Ectodermal cell (in vitro differentiated cells): ENCODE results near the gene CDK16.

ENCODE experiments used
- H3K27ac ChIP-seq: 2 replicates; pipeline ENCODE4 v1.7.0; 2013; ENCODE audit warnings: mild to moderate bottlenecking, low read depth, low read length; ENCODE audit not compliant: insufficient read depth, poor library complexity, severe bottlenecking
- H3K27me3 ChIP-seq: 2 replicates; pipeline ENCODE4 v1.7.0; 2013; ENCODE audit warnings: mild to moderate bottlenecking, low read length; ENCODE audit not compliant: insufficient read depth, control insufficient read depth, poor library complexity, severe bottlenecking
- H3K36me3 ChIP-seq: one replicate; pipeline ENCODE4 v1.7.0; 2013; ENCODE audit warnings: low read length; ENCODE audit not compliant: control insufficient read depth, insufficient read depth
- H3K4me1 ChIP-seq: one replicate; pipeline ENCODE4 v1.7.0; 2013; ENCODE audit warnings: low read length; ENCODE audit not compliant: control insufficient read depth, insufficient read depth
- H3K4me3 ChIP-seq: 2 replicates; pipeline ENCODE4 v1.7.0; 2013; ENCODE audit warnings: low read depth, low read length, control low read depth; ENCODE audit not compliant: insufficient read depth
- H3K9me3 ChIP-seq: 2 replicates; pipeline ENCODE4 v1.7.0; 2013; ENCODE audit warnings: mild to moderate bottlenecking, low read length, moderate library complexity; ENCODE audit not compliant: control insufficient read depth
- WGBS, 2 experiments: methylation state at CpG; one replicate each; pipeline ENCODE4 v1.1.7; 2013; ENCODE audit warnings: missing lambda C conversion rate in 2 of 2; 5-methylcytosine and 5-hydroxymethylcytosine counted together

CDK16 gene

DNA sequence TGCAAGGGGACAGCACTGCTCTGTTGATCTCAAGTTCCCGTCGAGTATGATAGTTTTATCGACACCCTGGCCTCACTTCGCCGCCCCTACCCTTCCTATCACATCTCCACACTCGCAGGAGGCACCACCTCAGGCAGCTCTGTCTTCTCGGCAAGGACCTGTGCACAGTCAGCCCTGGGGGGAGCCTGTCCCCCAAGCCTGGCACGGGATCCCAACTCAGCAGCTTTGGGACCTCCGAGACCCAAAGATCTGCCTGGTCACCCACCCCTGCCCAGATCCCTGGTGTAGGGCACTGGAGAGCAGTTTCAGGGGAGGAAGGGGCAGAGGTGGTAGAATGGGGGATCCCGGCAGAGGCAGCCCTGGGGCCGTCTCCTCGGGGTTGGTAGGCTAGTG, 42.9 kb upstream of the CDK16 start:
- Histone ChIP-seq H3K27me3 (no peaks in the 10 kb centered on the region), H3K4me1 (no peaks in the 10 kb centered on the region), H3K27ac (no peak overlapping the region), H3K4me3 (no peak overlapping the region), H3K36me3 (peaks cover 16% of the 10 kb centered on the region), H3K9me3 (no peaks in the 10 kb centered on the region)
- WGBS, 2 experiments: 95 to 97% methylated on average over 12 of the region's 12 CpGs

DNA sequence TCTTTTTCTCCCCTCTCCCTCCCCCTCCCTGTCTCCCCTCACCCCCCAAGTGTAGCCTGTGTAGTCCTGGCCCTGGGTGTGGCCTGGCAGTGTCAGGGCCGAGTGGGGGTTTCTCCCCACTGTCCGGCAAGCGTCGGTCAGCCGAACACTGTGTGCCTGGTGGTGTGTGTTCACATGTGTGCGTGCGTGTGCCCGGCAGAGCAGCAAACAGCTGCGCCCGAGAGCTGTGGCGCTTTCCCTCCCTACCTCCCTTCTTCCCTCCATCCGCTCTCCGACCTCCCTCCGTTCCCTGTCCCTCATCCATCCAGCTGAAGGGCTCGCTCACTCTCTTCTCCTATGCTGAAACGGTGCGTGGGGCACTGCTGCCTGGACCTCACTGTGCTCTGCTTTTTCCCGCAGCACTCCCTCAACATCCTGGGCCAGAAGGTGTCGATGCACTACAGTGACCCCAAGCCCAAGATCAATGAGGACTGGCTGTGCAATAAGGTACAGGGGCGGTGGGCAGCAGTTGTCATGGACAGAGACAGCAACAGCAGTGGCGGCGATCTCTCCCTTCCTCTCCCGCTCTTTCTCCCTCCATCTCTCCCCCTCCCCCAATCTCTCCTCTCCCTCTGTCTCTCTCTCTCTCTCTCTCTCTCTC, 42.3 kb upstream of the CDK16 start:
- H3K4me1 ChIP-seq: no peaks in the 10 kb centered on the region
- 93 to 94% methylated on average over 23 of the region's 23 CpGs for WGBS, 2 experiments
- H3K27ac ChIP-seq: no peak overlapping the region
- H3K9me3 ChIP-seq: no peaks in the 10 kb centered on the region
- H3K27me3 ChIP-seq: no peaks in the 10 kb centered on the region
- peaks cover 18% of the 10 kb centered on the region for H3K36me3 ChIP-seq
- no peak overlapping the region for H3K4me3 ChIP-seq

DNA sequence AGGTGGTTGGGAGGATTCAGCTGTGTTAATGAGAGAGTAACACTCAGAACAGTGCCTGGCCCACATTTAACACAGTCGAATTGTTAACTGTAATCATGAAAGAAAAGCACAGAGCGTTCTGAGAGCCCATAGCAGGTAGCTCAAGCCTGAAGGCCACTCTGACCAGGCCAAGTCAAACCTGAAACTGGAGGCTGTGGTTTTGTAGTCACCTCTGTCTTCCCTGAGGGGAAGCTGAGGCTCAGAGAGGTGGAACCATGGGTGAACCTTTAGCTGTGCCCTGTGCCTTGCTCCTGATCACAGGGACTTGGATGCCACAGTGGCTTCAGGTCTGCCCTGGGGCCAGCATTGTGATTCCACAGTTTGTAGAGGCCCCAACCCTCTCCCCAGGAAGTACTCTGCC, 41.4 kb upstream of the CDK16 start:
- H3K4me3 ChIP-seq: no peak overlapping the region
- WGBS, 2 experiments: 51 to 52% methylated on average over 2 of the region's 2 CpGs
- peaks cover 23% of the 10 kb centered on the region for H3K36me3 ChIP-seq
- no peak overlapping the region for H3K27ac ChIP-seq
- no peaks in the 10 kb centered on the region for H3K4me1 ChIP-seq
- H3K27me3 ChIP-seq: no peaks in the 10 kb centered on the region
- H3K9me3 ChIP-seq: no peaks in the 10 kb centered on the region

DNA sequence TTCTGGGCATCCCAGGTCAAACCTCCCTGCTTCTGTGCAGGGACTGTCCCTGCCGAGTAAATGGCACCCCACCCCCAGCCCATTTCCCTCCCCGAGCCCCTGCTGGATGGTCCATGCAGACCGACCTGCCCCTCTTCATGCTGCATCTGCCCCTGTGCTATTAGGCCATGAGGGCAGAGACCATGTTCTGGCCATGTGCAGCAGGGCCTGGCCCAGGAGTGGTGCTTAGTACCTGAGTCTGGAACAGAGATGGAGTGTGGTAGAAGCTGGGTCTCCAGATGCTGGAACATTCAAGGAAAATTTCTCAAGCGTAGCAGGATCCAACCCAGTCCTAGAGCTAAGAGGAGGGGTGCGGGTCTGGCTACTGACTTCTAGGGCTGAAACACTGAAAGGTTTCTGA, 40.1 kb upstream of the CDK16 start:
- WGBS, 2 experiments: 94 to 100% methylated on average over 5 of the region's 5 CpGs
- no peaks in the 10 kb centered on the region for H3K4me1 ChIP-seq
- H3K27me3 ChIP-seq: no peaks in the 10 kb centered on the region
- no peaks in the 10 kb centered on the region for H3K9me3 ChIP-seq
- no peak overlapping the region for H3K27ac ChIP-seq
- H3K4me3 ChIP-seq: no peak overlapping the region
- peaks cover 20% of the 10 kb centered on the region for H3K36me3 ChIP-seq

DNA sequence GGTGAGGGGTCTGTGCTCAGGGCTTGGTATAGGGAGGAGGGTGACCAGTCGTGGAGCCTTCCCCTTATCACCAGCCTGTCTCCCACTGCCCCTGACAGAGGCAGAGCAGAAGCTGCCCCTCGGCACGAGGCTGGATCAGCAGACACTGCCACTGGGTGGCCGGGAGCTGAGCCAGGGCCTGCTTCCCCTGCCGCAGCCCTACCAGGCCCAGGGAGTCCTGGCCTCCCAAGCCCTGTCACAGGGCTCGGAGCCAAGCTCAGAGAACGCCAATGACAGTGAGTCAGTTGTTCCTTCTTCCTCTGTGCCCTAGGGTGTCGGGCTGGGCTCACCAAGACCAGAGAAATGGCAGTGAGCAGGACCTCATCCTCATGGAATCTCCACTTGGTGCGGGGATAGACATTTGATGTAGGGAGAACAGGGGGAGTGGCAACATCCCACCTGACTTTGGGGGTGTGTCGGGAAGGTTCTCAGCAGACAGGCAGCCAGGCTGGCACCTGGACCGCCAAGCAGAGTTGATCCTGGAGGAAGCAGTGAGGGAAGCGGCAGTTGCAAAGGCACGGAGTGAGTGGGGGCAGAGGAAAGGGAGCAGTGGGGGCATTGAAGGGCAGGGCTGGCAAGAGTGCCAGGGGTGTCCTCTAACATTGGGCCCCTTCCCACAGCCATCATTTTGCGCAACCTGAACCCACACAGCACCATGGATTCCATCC, 39.1 kb upstream of the CDK16 start:
- WGBS, 2 experiments: 92 to 94% methylated on average over 13 to 14 of the region's 14 CpGs
- Histone ChIP-seq H3K9me3 (no peaks in the 10 kb centered on the region), H3K27ac (no peak overlapping the region), H3K36me3 (peaks cover 20% of the 10 kb centered on the region), H3K4me3 (no peak overlapping the region), H3K27me3 (no peaks in the 10 kb centered on the region), H3K4me1 (no peaks in the 10 kb centered on the region)

DNA sequence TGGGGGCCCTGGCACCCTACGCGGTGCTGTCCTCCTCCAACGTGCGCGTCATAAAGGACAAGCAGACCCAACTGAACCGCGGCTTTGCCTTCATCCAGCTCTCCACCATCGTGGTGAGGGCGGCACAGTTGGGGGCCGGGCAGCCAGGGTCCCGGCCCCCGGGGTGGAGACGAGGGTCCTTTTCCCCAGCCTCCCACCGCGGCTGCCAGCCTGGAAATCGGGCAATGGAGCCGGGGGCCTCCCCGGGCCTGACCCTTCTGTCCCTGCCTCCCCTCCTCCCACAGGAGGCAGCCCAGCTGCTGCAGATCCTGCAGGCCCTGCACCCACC, 38.6 kb upstream of the CDK16 start:
- Histone ChIP-seq H3K9me3 (no peaks in the 10 kb centered on the region), H3K27ac (no peak overlapping the region), H3K4me1 (no peaks in the 10 kb centered on the region), H3K4me3 (no peak overlapping the region), H3K27me3 (no peaks in the 10 kb centered on the region), H3K36me3 (peaks cover 16% of the 10 kb centered on the region)
- WGBS, 2 experiments: 93 to 98% methylated on average over 18 of the region's 18 CpGs

DNA sequence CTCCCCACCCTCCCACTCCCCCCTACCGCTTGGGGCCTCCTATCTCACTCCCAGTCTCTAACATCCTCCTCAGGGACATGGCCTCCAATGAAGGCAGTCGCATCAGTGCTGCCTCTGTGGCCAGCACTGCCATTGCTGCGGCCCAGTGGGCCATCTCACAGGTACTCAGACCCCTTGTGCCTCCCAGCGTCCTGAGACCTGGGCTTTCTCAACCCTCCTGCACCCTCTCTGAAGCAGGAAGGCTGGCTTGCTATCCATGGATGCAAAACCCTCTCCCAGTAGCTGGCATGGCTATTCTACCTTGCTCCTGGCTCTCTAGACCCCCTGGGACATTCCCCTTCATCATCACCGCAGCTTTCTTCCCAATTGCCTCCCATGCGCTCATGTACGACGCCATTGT, 38.1 kb upstream of the CDK16 start:
- Histone ChIP-seq H3K4me1 (no peaks in the 10 kb centered on the region), H3K36me3 (peaks cover 12% of the 10 kb centered on the region), H3K27ac (no peak overlapping the region), H3K9me3 (no peaks in the 10 kb centered on the region), H3K27me3 (no peaks in the 10 kb centered on the region), H3K4me3 (no peak overlapping the region)
- WGBS, 2 experiments: 92 to 94% methylated on average over 4 to 5 of the region's 8 CpGs

DNA sequence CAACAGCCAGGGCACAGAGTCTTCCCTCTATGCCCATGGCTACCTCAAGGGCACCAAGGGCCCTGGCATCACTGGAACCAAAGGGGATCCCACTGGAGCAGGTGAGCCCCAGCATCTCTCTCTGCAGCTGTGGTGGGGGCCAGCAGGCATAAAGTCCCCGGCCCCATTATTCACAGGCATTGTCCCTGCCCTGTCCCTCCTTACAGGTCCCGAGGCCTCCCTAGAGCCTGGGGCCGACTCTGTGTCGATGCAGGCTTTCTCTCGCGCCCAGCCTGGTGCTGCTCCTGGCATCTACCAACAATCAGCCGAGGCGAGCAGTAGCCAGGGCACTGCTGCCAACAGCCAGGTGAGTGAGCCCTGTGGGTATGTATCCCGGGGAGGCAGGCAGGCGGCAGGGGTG, 37.2 kb upstream of the CDK16 start:
- Histone ChIP-seq H3K9me3 (no peaks in the 10 kb centered on the region), H3K27me3 (no peaks in the 10 kb centered on the region), H3K4me1 (no peaks in the 10 kb centered on the region), H3K36me3 (peaks cover 10% of the 10 kb centered on the region), H3K27ac (no peak overlapping the region), H3K4me3 (no peak overlapping the region)
- WGBS, 2 experiments: 96 to 98% methylated on average over 10 of the region's 10 CpGs

DNA sequence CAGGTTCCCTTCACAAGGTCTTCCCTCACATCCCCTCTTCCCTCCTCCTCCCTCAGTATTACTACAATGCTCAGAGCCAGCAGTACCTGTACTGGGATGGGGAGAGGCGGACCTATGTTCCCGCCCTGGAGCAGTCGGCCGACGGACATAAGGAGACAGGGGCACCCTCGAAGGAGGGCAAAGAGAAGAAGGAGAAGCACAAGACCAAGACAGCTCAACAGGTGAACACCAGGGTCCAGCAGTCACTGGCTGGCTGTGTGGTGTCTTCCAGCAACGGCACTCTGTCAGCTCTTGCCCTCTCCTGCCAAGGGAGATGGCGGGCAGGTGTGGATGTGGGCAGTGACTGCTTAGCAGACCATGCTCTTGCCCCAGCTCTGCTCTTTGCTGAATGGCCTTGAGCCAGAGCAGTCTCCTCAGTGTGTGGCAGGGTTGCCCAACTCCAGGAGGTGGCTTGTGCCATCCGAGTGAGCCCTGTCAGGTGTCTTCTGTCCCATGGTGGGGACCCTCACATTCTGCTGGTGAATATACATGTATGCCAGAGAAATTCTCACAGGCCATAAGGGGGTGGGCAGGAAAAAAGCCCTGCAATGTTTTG, 36.3 kb upstream of the CDK16 start:
- Histone ChIP-seq H3K4me1 (no peaks in the 10 kb centered on the region), H3K36me3 (peaks cover 10% of the 10 kb centered on the region), H3K9me3 (no peaks in the 10 kb centered on the region), H3K4me3 (no peak overlapping the region), H3K27ac (no peak overlapping the region), H3K27me3 (no peaks in the 10 kb centered on the region)
- WGBS, 2 experiments: 97 to 98% methylated on average over 9 of the region's 9 CpGs

DNA sequence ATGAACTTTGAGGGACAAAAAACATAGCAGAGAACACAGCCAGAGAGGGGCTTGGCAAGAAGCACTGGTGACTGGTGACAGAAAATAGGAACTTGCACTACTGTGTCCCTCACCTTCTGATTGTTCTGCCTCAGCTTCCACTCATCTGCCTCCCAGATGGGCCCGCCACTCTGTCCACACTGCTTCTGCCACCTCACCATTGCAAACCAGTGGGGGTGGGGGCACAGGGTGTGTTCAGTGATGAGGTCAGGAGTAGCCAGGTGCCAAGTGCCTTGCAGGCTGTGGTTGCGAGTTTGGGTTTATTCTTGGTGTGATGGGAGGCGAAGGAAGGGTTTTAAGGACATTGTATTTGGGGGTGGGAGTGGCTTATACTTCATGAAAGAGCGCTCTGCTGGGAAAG, 34.0 kb upstream of the CDK16 start:
- Histone ChIP-seq H3K27ac (no peak overlapping the region), H3K4me3 (no peak overlapping the region), H3K4me1 (no peaks in the 10 kb centered on the region), H3K36me3 (peaks cover 7% of the 10 kb centered on the region), H3K9me3 (no peaks in the 10 kb centered on the region), H3K27me3 (no peaks in the 10 kb centered on the region)
- WGBS, 2 experiments: 94 to 99% methylated on average over 4 of the region's 4 CpGs
